ENCODE measurements around the gene KCNH2.
"Not testable (repeated sequence)": the region's sequence is repeated elsewhere in the genome, so short reads cannot be mapped to it uniquely, and the experiment has no call there.

DNA sequence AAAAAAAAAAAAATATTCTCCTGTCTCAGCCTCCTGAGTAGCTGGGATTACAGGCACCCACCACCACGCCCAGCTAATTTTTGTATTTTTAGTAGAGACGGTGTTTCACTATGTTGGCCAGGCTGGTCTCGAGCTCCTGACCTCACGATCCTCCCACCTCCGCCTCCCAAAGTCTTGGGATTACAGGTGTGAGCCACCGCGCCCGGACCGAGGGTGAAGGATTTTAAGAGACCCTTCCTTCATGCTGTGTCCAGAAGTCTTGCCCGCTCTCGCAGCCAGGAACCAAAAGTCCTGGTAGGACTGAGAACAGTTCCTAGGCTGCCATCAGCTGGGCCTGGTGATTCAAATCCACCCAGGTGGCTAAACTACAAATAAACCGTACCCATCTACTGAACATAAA lies 33.5 kb upstream of the KCNH2 start:
- TF ChIP-seq CTCF (IDR thresholded peaks at IDR 0.05); ZFX (IDR thresholded peaks at IDR 0.05; ENCODE audit: borderline replicate concordance): not testable (repeated sequence)
